ENCODE data around the gene PLXDC2. TPM values are rescaled to one million over a fixed set of nuclear protein-coding genes. Genes with fewer than 3 reads are reported as not detected.

The PLXDC2 gene
- total and polyA plus RNA-seq, 7 donors: 1.8 to 44.6 (median 18.2) TPM

- Histone ChIP-seq H3K4me1 (peaks cover 0 to 17% (median 12%) of the 10 kb centered on the region in 4 donors), H3K4me3 (no peak overlapping the region), H3K9me3 (no peaks in the 10 kb centered on the region), H3K27me3 (no peaks in the 10 kb centered on the region), H3K27ac (no peak overlapping the region), H3K36me3 (no peaks in the 10 kb centered on the region)
- no peak for DNase-seq
- WGBS, 2 donors: 55 to 78% methylated on average over 5 of the region's 5 CpGs
- intact Hi-C loops (cut with DNase I): no loop called here
- TF ChIP-seq POLR2AphosphoS5 (IDR thresholded peaks at IDR 0.05): no peak
- TF ChIP-seq POLR2A (IDR thresholded peaks at IDR 0.05): no peak
- TF ChIP-seq CTCF (IDR thresholded peaks at IDR 0.05): no peak
- TF ChIP-seq EP300 (IDR thresholded peaks at IDR 0.05): no peak
Observed at GRCh38 chr10:20085115-20085514, 268.9 kb downstream of the PLXDC2 start.

GRCh38 chr10:20087353-20087752, 271.1 kb downstream of the PLXDC2 start:
- whole genome bisulfite sequencing, 2 donors: 85% methylated on average over 2 of the region's 2 CpGs

GRCh38 chr10:20088061-20088701, 271.9 kb downstream of the PLXDC2 start:
- 32 to 65% methylated on average over 1 of the region's 1 CpG for WGBS, 2 donors

More at GRCh38 chr10:20087353-20087752, 271.1 kb downstream of the PLXDC2 start:
- no peak overlapping the region for H3K4me3 ChIP-seq
- intact Hi-C loops (cut with DNase I): no loop called here
- DNase-seq: no peak
- TF ChIP-seq EP300 (IDR thresholded peaks at IDR 0.05): no peak
- TF ChIP-seq CTCF (IDR thresholded peaks at IDR 0.05): no peak
- TF ChIP-seq POLR2A (IDR thresholded peaks at IDR 0.05): no peak
- TF ChIP-seq POLR2AphosphoS5 (IDR thresholded peaks at IDR 0.05): no peak
- H3K27ac ChIP-seq: no peak overlapping the region
- no peaks in the 10 kb centered on the region for H3K9me3 ChIP-seq
- H3K27me3 ChIP-seq: no peaks in the 10 kb centered on the region
- peaks cover 0 to 17% (median 12%) of the 10 kb centered on the region in 4 donors for H3K4me1 ChIP-seq
- no peaks in the 10 kb centered on the region for H3K36me3 ChIP-seq

GRCh38 chr10:20089879-20090278, 273.6 kb downstream of the PLXDC2 start:
- Histone ChIP-seq H3K4me1 (peaks cover 0 to 17% (median 12%) of the 10 kb centered on the region in 4 donors), H3K27me3 (no peaks in the 10 kb centered on the region), H3K27ac (no peak overlapping the region), H3K36me3 (no peaks in the 10 kb centered on the region), H3K4me3 (no peak overlapping the region), H3K9me3 (no peaks in the 10 kb centered on the region)
- TF ChIP-seq EP300 (IDR thresholded peaks at IDR 0.05) (no peak), CTCF (IDR thresholded peaks at IDR 0.05) (no peak), POLR2AphosphoS5 (IDR thresholded peaks at IDR 0.05) (no peak), POLR2A (IDR thresholded peaks at IDR 0.05) (no peak)
- DNase-seq: no peak
- intact Hi-C loops (cut with DNase I): no loop called here
- 83 to 85% methylated on average over 3 of the region's 3 CpGs for WGBS, 2 donors

More at GRCh38 chr10:20088061-20088701, 271.9 kb downstream of the PLXDC2 start:
- TF ChIP-seq CTCF (IDR thresholded peaks at IDR 0.05) (no peak), EP300 (IDR thresholded peaks at IDR 0.05) (no peak), POLR2AphosphoS5 (IDR thresholded peaks at IDR 0.05) (no peak), POLR2A (IDR thresholded peaks at IDR 0.05) (no peak)
- intact Hi-C loops (cut with DNase I): no loop called here
- Histone ChIP-seq H3K4me3 (no peak overlapping the region), H3K36me3 (no peaks in the 10 kb centered on the region), H3K9me3 (no peaks in the 10 kb centered on the region), H3K27me3 (no peaks in the 10 kb centered on the region), H3K27ac (no peak overlapping the region), H3K4me1 (peaks cover 0 to 17% (median 12%) of the 10 kb centered on the region in 4 donors)
- no peak for DNase-seq
